ENCODE measurements around the gene P3H2.

DNA sequence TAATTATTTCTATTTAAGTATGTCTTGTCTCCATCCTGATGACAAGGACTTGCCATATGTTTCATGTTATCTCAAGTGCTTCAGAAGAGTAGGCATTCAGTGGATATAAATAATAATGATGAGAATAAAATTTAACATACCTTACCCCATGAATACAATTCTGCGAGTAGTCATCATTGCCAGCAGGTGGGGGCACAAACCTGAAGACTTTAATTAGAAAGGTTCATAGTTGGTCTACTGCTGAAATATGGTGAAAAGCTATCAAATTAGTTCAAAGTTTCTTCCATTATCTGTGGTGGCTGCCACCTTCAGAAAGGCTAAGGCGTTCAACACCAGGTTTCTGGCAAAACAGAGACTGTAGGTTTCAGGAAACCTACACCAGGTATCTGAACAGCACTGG, 100.9 kb downstream of the P3H2 start:
- TF ChIP-seq, protein P1, sequence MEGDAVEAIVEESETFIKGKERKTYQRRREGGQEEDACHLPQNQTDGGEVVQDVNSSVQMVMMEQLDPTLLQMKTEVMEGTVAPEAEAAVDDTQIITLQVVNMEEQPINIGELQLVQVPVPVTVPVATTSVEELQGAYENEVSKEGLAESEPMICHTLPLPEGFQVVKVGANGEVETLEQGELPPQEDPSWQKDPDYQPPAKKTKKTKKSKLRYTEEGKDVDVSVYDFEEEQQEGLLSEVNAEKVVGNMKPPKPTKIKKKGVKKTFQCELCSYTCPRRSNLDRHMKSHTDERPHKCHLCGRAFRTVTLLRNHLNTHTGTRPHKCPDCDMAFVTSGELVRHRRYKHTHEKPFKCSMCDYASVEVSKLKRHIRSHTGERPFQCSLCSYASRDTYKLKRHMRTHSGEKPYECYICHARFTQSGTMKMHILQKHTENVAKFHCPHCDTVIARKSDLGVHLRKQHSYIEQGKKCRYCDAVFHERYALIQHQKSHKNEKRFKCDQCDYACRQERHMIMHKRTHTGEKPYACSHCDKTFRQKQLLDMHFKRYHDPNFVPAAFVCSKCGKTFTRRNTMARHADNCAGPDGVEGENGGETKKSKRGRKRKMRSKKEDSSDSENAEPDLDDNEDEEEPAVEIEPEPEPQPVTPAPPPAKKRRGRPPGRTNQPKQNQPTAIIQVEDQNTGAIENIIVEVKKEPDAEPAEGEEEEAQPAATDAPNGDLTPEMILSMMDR (IDR thresholded peaks at IDR 0.05 in 4 of 5, conservative IDR thresholded peaks at IDR 0.05 in 1 of 5): no peak
- TF ChIP-seq POLR2A (IDR thresholded peaks at IDR 0.05): no peak

Data from gastrocnemius medialis (tissue), 4 donors.